GM12878 (cell line): ENCODE data around the gene ZMIZ1.

ENCODE experiments used
- EED ChIP-seq: sonication (generic); IDR thresholded peaks from 2 replicates; pipeline ENCODE4 v1.6.1; 2016; ENCODE audit warnings: antibody characterized with exemption, low read depth
- FOS ChIP-seq: IDR thresholded peaks from 3 replicates; pipeline ENCODE4 v1.6.1; 2011; ENCODE audit warnings: borderline replicate concordance; ENCODE audit not compliant: insufficient read length; ENCODE audit errors: extremely low read depth
- IRF4 ChIP-seq: IDR thresholded peaks from 2 replicates; pipeline ENCODE4 v1.6.1; 2011; ENCODE audit warnings: low read depth, low read length
- NR2C1 ChIP-seq: fragments of 450-650 bp; IDR thresholded peaks from 2 replicates; pipeline ENCODE4 v1.6.1; 2017; ENCODE audit warnings: antibody characterized with exemption, mild to moderate bottlenecking, moderate library complexity
- NRF1 ChIP-seq: conservative IDR thresholded peaks from 2 replicates; pipeline ENCODE4 v1.6.1; 2011; ENCODE audit warnings: mild to moderate bottlenecking, low read depth, low read length, improper control_type of control experiment
- POLR2A ChIP-seq: IDR thresholded peaks from 2 replicates; pipeline ENCODE4 v1.6.1; 2011; ENCODE audit warnings: low read depth, mild to moderate bottlenecking, low read length
- POLR2AphosphoS2 ChIP-seq: IDR thresholded peaks from 2 replicates; pipeline ENCODE4 v1.6.1; 2011; ENCODE audit warnings: low read depth, mild to moderate bottlenecking, low read length, improper control_type of control experiment, moderate library complexity
- SMAD1 ChIP-seq: fragments of 450-650 bp; IDR thresholded peaks from 2 replicates; pipeline ENCODE4 v1.6.1; 2018; ENCODE audit warnings: mild to moderate bottlenecking, low read depth; ENCODE audit not compliant: partially characterized antibody
- SMC3 ChIP-seq: IDR thresholded peaks from 2 replicates; pipeline ENCODE4 v1.6.1; 2011; ENCODE audit warnings: low read length, improper control_type of control experiment, borderline replicate concordance
- ZZZ3 ChIP-seq: IDR thresholded peaks from 2 replicates; pipeline ENCODE4 v1.6.1; 2011; ENCODE audit warnings: low read depth; ENCODE audit not compliant: control insufficient read depth, insufficient read length
- TF ChIP-seq, protein P1 (sequence below), 3 experiments: IDR thresholded peaks in 2 of 3; conservative IDR thresholded peaks in 1 of 3; 2 replicates each; pipeline ENCODE4 v1.5.1; 2011; ENCODE audit warnings: low read depth in 3 of 3, low read length in 3 of 3, mild to moderate bottlenecking in 3 of 3, control low read depth in 2 of 3, moderate library complexity in 2 of 3, inconsistent platforms in 1 of 3, mixed read lengths in 1 of 3; ENCODE audit not compliant: control insufficient read depth in 2 of 3, insufficient read depth in 1 of 3; ENCODE audit errors: extremely low read depth in 1 of 3
- TF ChIP-seq, protein P2 (sequence below): IDR thresholded peaks from 2 replicates; pipeline ENCODE4 v1.6.1; 2012; ENCODE audit warnings: low read depth, low read length, improper control_type of control experiment
- TF ChIP-seq, protein P3 (sequence below): IDR thresholded peaks from 2 replicates; pipeline ENCODE4 v1.6.1; 2012; ENCODE audit warnings: mild to moderate bottlenecking, low read depth, low read length

DNA sequence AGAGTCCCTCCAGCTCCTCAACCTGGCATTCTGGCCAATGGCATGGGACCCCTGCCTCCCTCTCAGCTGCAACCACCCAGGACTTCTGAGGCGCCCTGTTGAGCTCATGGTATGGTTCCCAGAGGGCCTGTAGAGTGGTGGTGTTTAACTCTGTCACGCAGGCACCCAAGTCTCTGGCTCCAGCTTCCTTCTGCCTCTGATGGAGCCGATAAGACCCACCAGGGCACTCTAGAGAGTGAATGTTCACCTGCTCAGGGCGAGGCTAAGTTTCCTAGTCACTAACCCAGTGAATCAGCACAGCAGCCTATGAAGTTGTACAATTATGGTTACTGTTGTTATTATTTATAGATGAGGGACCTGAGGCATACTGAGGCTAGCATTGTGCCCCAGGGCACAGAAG is 120.4 kb downstream of the ZMIZ1 start:
- TF ChIP-seq SMAD1 (no peak), NR2C1 (no peak), SMC3 (no peak), POLR2A (no peak), IRF4 (no peak), NRF1 (no peak), POLR2AphosphoS2 (no peak), ZZZ3 (no peak), FOS (no peak), EED (no peak)
- TF ChIP-seq, protein P1, sequence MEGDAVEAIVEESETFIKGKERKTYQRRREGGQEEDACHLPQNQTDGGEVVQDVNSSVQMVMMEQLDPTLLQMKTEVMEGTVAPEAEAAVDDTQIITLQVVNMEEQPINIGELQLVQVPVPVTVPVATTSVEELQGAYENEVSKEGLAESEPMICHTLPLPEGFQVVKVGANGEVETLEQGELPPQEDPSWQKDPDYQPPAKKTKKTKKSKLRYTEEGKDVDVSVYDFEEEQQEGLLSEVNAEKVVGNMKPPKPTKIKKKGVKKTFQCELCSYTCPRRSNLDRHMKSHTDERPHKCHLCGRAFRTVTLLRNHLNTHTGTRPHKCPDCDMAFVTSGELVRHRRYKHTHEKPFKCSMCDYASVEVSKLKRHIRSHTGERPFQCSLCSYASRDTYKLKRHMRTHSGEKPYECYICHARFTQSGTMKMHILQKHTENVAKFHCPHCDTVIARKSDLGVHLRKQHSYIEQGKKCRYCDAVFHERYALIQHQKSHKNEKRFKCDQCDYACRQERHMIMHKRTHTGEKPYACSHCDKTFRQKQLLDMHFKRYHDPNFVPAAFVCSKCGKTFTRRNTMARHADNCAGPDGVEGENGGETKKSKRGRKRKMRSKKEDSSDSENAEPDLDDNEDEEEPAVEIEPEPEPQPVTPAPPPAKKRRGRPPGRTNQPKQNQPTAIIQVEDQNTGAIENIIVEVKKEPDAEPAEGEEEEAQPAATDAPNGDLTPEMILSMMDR (IDR thresholded peaks at IDR 0.05 in 2 of 3, conservative IDR thresholded peaks at IDR 0.05 in 1 of 3; ENCODE audit: control insufficient read depth in 2 of 3, extremely low read depth in 1 of 3, insufficient read depth in 1 of 3, low read depth in 3 of 3, low read length in 3 of 3) = no peak
- TF ChIP-seq, protein P2, sequence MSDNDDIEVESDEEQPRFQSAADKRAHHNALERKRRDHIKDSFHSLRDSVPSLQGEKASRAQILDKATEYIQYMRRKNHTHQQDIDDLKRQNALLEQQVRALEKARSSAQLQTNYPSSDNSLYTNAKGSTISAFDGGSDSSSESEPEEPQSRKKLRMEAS = no peak
- TF ChIP-seq, protein P3, sequence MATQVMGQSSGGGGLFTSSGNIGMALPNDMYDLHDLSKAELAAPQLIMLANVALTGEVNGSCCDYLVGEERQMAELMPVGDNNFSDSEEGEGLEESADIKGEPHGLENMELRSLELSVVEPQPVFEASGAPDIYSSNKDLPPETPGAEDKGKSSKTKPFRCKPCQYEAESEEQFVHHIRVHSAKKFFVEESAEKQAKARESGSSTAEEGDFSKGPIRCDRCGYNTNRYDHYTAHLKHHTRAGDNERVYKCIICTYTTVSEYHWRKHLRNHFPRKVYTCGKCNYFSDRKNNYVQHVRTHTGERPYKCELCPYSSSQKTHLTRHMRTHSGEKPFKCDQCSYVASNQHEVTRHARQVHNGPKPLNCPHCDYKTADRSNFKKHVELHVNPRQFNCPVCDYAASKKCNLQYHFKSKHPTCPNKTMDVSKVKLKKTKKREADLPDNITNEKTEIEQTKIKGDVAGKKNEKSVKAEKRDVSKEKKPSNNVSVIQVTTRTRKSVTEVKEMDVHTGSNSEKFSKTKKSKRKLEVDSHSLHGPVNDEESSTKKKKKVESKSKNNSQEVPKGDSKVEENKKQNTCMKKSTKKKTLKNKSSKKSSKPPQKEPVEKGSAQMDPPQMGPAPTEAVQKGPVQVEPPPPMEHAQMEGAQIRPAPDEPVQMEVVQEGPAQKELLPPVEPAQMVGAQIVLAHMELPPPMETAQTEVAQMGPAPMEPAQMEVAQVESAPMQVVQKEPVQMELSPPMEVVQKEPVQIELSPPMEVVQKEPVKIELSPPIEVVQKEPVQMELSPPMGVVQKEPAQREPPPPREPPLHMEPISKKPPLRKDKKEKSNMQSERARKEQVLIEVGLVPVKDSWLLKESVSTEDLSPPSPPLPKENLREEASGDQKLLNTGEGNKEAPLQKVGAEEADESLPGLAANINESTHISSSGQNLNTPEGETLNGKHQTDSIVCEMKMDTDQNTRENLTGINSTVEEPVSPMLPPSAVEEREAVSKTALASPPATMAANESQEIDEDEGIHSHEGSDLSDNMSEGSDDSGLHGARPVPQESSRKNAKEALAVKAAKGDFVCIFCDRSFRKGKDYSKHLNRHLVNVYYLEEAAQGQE = no peak
